ENCODE data around the gene PIGU.
"Not testable (repeated sequence)": the region's sequence is repeated elsewhere in the genome, so short reads cannot be mapped to it uniquely, and the experiment has no call there.

PIGU gene

GRCh38 chr20:34534391-34535165, 142.3 kb downstream of the PIGU start:
- Mint-ChIP-seq H3K4me1 (peaks cover 9% of the 10 kb centered on the region), H3K27ac (no peak overlapping the region), H3K27me3 (no peaks in the 10 kb centered on the region), H3K9me3 (no peaks in the 10 kb centered on the region), H3K4me3 (no peak overlapping the region), H3K36me3 (peaks cover 9% of the 10 kb centered on the region)

DNA sequence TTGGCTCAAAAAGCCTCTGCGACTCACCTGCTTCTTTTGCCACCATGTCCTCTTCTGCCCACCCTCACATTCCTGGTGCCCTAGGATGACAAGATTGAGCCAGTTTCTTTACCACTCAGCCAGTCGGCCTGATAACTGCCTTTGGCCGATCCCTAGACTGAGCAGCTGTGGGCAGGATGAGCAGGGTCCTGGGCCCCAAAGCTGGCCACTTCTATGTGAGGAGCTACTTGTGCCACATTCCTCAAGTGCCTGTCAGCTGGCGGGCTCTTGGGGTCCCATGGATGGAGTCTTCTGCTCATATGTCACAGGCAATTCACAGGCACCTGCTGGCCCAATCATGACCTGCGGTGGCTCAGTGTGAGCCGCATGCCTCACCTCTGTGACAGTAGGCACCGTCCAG, 144.1 kb downstream of the PIGU start:
- peaks cover 4% of the 10 kb centered on the region for H3K4me1 Mint-ChIP-seq
- peaks cover 9% of the 10 kb centered on the region for H3K36me3 Mint-ChIP-seq
- no peak overlapping the region for H3K27ac Mint-ChIP-seq
- no peak overlapping the region for H3K4me3 Mint-ChIP-seq
- no peaks in the 10 kb centered on the region for H3K27me3 Mint-ChIP-seq
- no peaks in the 10 kb centered on the region for H3K9me3 Mint-ChIP-seq

- Mint-ChIP-seq H3K9me3 (no peaks in the 10 kb centered on the region), H3K27ac (no peak overlapping the region), H3K36me3 (peaks cover 9% of the 10 kb centered on the region)
Measured at GRCh38 chr20:34532320-34532719, 144.6 kb downstream of the PIGU start.

DNA sequence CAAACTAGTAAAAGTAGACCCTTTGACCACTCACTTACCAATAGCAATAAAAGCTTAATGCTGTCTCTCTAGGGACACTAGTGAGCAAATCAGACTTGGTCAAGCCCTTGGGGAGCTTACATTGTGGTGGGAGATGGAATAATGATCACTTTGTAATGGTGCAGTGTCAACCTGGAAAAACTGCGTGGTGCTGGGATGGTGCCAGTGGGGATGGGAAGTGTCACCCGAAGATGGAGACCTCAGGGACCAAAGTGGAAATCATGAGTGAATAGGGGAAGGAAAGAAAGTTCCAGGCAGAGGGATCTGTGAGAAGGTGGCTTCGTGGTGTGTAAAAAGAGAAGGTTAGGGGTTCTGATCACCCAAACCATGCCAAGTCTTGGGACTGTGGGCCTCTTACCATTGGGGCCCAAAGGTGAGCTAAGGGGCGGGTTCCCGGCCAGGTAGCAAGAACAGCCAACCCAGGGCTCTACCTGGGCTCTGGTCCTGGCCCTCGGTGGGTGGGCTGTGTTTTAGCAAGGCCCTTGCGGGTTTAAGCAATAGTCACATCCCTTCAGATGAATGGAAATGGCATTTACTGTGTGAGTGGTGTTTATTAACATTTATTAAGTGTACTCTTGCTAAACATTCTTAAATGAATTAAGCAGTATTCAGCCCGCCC, 145.2 kb downstream of the PIGU start:
- Mint-ChIP-seq H3K4me1 (peaks cover 4% of the 10 kb centered on the region), H3K9me3 (no peaks in the 10 kb centered on the region), H3K4me3 (no peak overlapping the region), H3K27me3 (no peaks in the 10 kb centered on the region), H3K27ac (peak overlapping the region; percentile 53), H3K36me3 (peaks cover 6% of the 10 kb centered on the region)

More at GRCh38 chr20:34532320-34532719, 144.6 kb downstream of the PIGU start:
- Mint-ChIP-seq H3K4me3 (no peak overlapping the region), H3K27me3 (no peaks in the 10 kb centered on the region), H3K4me1 (peaks cover 4% of the 10 kb centered on the region)

GRCh38 chr20:34530342-34530741, 146.6 kb downstream of the PIGU start:
- H3K27me3 Mint-ChIP-seq: no peaks in the 10 kb centered on the region
- no peak overlapping the region for H3K27ac Mint-ChIP-seq
- H3K9me3 Mint-ChIP-seq: no peaks in the 10 kb centered on the region
- H3K4me1 Mint-ChIP-seq: peaks cover 6% of the 10 kb centered on the region
- H3K4me3 Mint-ChIP-seq: no peak overlapping the region
- H3K36me3 Mint-ChIP-seq: peaks cover 5% of the 10 kb centered on the region

- Mint-ChIP-seq H3K36me3 (peaks cover 2% of the 10 kb centered on the region), H3K9me3 (no peaks in the 10 kb centered on the region), H3K27me3 (no peaks in the 10 kb centered on the region), H3K4me3 (no peak overlapping the region), H3K4me1 (peaks cover 9% of the 10 kb centered on the region), H3K27ac (peak overlapping the region; percentile 4)
Measured at GRCh38 chr20:34529742-34530141, 147.2 kb downstream of the PIGU start.

DNA sequence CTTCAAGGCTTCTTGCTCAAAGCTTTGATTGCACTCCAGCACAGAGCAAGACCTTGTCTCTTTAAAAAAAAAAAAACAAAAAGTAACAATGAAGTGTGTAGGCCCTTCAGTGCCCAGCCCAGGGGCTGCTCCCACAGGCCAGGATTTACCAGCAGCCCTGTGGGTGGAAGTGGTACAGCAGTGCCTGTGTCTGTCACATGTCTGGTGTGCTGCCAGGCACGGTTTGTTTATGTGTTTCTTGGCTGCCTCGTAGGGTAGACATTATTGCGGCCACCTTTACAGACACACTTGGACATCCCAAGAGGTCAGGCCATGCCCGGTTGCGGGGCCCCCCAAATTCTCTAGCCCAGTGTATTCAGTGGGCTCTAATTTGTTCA, 148.0 kb downstream of the PIGU start:
- peaks cover 2% of the 10 kb centered on the region for H3K36me3 Mint-ChIP-seq
- H3K4me1 Mint-ChIP-seq: peaks cover 17% of the 10 kb centered on the region

DNA sequence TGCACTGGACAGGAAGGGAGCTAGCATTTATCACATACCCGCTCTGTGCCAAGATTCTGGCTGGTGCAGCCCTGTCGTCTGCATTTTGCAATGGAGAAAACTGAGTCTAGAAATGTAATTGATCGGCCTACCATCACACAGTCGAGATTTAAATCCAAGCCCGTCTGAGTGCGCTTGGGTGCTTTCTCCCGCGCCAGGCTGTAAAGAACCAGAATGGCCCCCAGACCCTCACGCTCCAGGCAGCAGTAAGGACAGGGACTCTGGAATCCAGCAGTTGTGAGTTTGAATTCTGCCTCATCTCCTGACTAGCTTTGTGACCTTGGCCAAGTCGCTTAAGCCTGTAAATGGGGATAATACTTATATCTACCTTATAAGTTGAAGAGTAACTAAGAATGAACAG, 149.9 kb downstream of the PIGU start:
- Mint-ChIP-seq H3K27me3 (no peaks in the 10 kb centered on the region), H3K4me3 (no peak overlapping the region), H3K4me1 (peaks cover 34% of the 10 kb centered on the region), H3K36me3 (peaks cover 3% of the 10 kb centered on the region), H3K27ac (no peak overlapping the region), H3K9me3 (no peaks in the 10 kb centered on the region)

More for the DNA sequence above, 148.0 kb downstream of the PIGU start:
- Mint-ChIP-seq H3K4me3 (no peak overlapping the region), H3K27me3 (no peaks in the 10 kb centered on the region), H3K9me3 (no peaks in the 10 kb centered on the region), H3K27ac (no peak overlapping the region)

DNA sequence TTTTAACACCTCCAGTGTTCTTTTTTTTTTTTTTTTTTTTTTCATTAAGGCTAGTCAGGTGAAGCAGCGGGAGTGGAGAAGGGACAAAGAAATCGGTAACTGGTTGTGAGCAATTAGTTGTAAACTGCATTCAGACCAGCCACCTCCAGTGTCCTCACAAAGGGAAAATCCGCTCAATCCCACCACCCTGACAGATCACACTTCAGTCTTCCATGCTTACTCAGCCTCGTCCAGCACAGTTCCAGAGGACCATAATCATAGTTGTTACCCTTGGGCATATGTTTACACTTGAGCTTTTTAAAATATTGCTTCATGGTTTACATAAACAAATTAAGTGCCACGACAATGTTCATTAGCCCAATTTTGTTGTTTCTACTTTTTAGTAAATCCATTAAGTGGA, 150.4 kb downstream of the PIGU start:
- peaks cover 4% of the 10 kb centered on the region for H3K36me3 Mint-ChIP-seq
- H3K27ac Mint-ChIP-seq: peak overlapping the region; percentile 72
- H3K4me3 Mint-ChIP-seq: no peak overlapping the region
- H3K4me1 Mint-ChIP-seq: peaks cover 35% of the 10 kb centered on the region
- no peaks in the 10 kb centered on the region for H3K9me3 Mint-ChIP-seq
- no peaks in the 10 kb centered on the region for H3K27me3 Mint-ChIP-seq

- no peak overlapping the region for H3K4me3 Mint-ChIP-seq
- H3K36me3 Mint-ChIP-seq: peaks cover 4% of the 10 kb centered on the region
- H3K27ac Mint-ChIP-seq: no peak overlapping the region
- H3K9me3 Mint-ChIP-seq: no peaks in the 10 kb centered on the region
- peaks cover 33% of the 10 kb centered on the region for H3K4me1 Mint-ChIP-seq
- no peaks in the 10 kb centered on the region for H3K27me3 Mint-ChIP-seq
Measured at GRCh38 chr20:34525709-34526416, 151.0 kb downstream of the PIGU start.

GRCh38 chr20:34525342-34525708, 151.6 kb downstream of the PIGU start:
- Mint-ChIP-seq H3K4me1 (peaks cover 33% of the 10 kb centered on the region), H3K36me3 (peaks cover 4% of the 10 kb centered on the region), H3K27ac (no peak overlapping the region), H3K9me3 (no peaks in the 10 kb centered on the region), H3K4me3 (no peak overlapping the region), H3K27me3 (no peaks in the 10 kb centered on the region)

DNA sequence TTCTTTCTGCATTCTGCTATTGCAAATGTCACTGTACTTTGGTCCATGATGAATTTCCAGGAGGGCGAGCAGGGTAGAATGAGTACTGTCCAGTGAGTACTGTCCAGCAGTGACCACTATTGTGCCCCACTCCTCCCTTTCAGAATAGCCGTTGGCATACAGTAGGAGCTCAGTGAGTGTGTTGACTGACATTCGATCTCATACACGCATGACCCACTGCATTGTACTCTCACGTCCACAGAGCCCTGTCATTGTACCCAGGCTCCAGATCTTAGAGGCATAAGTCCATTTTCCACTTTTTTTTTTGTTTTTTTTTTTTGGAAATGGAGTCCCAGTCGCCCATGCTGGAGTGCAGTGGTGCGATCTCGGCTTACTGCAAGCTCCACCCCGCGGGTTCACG, 152.5 kb downstream of the PIGU start:
- Mint-ChIP-seq H3K4me1 (peaks cover 40% of the 10 kb centered on the region), H3K9me3 (no peaks in the 10 kb centered on the region), H3K27me3 (no peaks in the 10 kb centered on the region), H3K27ac (no peak overlapping the region), H3K36me3 (peaks cover 6% of the 10 kb centered on the region), H3K4me3 (no peak overlapping the region)

DNA sequence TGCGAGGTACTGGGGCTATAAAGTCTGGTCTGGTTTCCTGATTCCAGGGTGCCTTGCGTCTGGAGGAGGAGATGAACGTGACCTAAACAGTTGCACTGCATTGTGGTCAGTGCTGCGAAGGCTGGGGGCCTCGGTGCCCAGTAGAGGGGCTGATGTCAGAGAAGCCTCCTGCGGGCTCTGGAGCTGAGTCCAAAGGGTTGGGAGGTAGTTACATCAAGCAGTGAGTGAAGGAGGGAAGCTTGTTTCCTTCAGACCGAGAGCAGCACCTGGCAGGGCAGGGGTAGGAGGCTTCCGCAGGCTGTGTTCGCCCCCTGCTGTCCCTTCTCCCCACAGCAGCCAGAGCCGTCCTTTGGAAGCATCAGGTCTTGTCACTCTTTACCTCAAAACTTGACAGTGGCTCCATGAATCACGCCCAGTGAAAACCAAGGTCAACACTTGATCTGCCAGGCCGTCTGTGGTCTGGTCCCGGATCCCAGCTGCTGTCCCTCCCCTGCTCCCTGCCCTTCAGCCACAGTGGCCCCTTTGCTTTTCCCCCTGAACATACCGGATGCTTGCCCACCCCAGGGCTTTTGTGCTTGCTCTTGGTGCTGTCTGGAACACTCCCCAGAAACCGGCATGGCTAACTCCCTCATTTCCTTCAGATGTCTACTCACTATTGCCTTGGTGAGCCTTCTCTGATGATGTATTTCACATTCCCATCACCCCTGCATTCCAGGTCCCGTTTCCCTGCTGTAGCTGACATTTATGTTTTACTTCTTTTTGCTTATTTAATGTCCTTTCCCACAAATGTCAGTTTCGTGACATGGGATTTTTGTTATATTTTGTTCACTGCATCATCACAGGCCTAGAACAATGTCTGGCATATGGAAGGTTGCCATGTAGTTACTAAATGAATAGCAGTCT, 153.7 kb downstream of the PIGU start:
- H3K27ac Mint-ChIP-seq: peak overlapping the region; percentile 76
- H3K36me3 Mint-ChIP-seq: peaks cover 6% of the 10 kb centered on the region
- H3K9me3 Mint-ChIP-seq: no peaks in the 10 kb centered on the region
- H3K4me1 Mint-ChIP-seq: peaks cover 50% of the 10 kb centered on the region
- no peaks in the 10 kb centered on the region for H3K27me3 Mint-ChIP-seq
- H3K4me3 Mint-ChIP-seq: no peak overlapping the region

- H3K27me3 Mint-ChIP-seq, H3K27ac Mint-ChIP-seq, H3K9me3 Mint-ChIP-seq, H3K36me3 Mint-ChIP-seq, H3K4me3 Mint-ChIP-seq: not testable (repeated sequence)
- peaks cover 61% of the 10 kb centered on the region for H3K4me1 Mint-ChIP-seq
Measured at GRCh38 chr20:34519841-34520240, 157.1 kb downstream of the PIGU start.

GRCh38 chr20:34518863-34519262, 158.0 kb downstream of the PIGU start:
- not testable (repeated sequence) for H3K27ac Mint-ChIP-seq, H3K36me3 Mint-ChIP-seq, H3K27me3 Mint-ChIP-seq, H3K9me3 Mint-ChIP-seq
- peak overlapping the region; percentile 75 for H3K4me3 Mint-ChIP-seq
- peaks cover 60% of the 10 kb centered on the region for H3K4me1 Mint-ChIP-seq
